ENCODE measurements around the gene HDAC4. TPM values are rescaled to one million over a fixed set of nuclear protein-coding genes. Genes with fewer than 3 reads are reported as not detected.

Gene HDAC4
- total RNA-seq, 2 experiments from 2014 or later, result 64.8 to 67.4 TPM

DNA sequence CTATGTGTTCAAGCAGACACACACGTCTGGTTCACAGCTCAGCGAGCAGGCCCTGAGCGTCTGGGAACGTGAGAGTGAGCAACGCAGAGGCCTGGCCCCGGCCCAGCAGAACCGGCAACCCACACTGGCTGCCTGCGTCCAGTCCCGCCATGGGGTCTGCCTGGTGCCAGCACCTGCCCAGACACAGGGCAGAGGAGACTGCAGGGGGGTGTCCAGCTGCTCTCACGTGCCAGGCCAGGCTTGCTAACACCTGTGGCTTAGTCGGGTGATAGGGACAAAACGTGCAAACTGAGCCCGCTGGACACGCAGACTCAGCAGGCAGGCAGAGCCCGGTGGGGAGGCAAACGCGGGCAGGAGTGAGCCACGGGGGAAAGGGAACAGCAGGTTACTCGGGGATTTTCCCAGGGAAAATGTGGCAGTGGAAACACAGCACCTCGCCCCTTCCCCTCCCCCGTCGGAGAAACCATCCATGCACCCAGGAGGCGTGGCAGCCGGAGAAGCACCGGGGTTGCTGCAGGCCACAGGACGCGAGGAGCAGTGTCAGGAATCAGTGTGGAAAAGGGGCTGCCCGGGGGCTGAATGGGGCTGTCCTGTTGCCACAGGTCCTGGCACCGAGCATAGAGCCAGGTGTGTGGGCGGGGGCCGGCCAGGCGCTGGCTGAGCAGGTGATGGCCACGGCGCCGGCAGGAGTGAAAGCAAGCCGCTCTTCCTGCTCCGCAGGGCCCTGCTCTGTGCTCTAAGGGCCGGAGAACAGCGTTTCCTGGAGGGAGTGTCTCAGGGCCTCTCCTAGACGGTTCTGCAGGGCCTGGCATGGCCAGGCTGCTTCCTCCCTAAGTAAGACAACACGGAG, 154.7 kb downstream of the HDAC4 start:
- H3K27me3 Mint-ChIP-seq, result no peaks in the 10 kb centered on the region
- no peaks in the 10 kb centered on the region for H3K9me3 Mint-ChIP-seq
- peaks cover 33% of the 10 kb centered on the region for H3K36me3 Mint-ChIP-seq (ENCODE audit: low read depth)
- no peak for DNase-seq
- peaks cover 23% of the 10 kb centered on the region for H3K4me1 Mint-ChIP-seq
- H3K27ac Mint-ChIP-seq, result no peak overlapping the region
- ChIA-PET CTCF (no interaction called here), POLR2A (no interaction called here)
- H3K4me3 Mint-ChIP-seq, result no peak overlapping the region

DNA sequence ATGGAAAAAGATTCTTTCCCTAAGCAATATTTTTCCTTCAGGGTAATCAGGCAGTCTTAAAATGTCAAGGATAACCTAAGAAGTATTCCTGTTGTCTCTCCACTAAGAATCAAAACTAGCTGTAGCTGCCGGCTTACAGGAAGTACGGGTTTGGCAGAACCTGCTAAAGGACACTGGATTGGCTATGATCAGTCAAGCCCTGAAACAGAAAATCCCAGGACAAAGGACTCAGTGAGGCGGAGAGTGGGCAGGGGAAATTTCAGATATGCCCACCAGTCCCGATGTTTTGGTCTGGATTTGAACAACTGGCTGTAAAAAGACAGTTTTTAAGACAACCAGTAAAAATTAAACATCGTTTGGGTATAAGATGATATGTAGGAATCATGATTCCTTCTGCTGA, 155.7 kb downstream of the HDAC4 start:
- no peak overlapping the region for H3K27ac Mint-ChIP-seq
- DNase-seq, result no peak
- POLR2A ChIA-PET, result no interaction called here
- peaks cover 32% of the 10 kb centered on the region for H3K36me3 Mint-ChIP-seq (ENCODE audit: low read depth)
- CTCF ChIA-PET, result no interaction called here
- H3K4me3 Mint-ChIP-seq, result no peak overlapping the region
- peaks cover 23% of the 10 kb centered on the region for H3K4me1 Mint-ChIP-seq
- H3K27me3 Mint-ChIP-seq, result no peaks in the 10 kb centered on the region
- no peaks in the 10 kb centered on the region for H3K9me3 Mint-ChIP-seq

DNA sequence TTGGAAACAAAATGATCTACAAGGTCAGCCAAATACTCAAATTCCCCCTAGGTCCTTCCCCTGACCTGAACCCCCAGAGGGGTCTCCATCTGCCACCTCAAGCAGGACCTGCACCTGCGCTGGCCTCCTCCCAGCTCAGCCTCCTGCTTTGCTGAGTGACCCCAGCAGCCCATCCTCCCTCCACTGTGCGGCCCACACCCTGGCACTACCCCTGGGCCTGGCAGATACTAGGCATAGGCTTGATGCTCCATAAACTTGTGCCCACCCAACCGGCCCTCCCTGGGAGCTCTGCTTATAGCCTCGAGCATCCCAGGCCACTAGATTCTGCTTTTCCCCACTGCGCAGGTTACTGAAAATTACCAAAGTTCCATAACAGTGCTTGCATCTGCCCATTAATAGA, 156.2 kb downstream of the HDAC4 start:
- no peak overlapping the region for H3K27ac Mint-ChIP-seq
- peaks cover 23% of the 10 kb centered on the region for H3K4me1 Mint-ChIP-seq
- H3K9me3 Mint-ChIP-seq, result no peaks in the 10 kb centered on the region
- no peak for DNase-seq
- ChIA-PET POLR2A (interaction anchor here (0.9 to 1.1 kb wide), 2 partner anchors 10 to 20 kb away, joined by 3 to 4 read pairs; no protein-coding TSS in a partner anchor), CTCF (no interaction called here)
- no peaks in the 10 kb centered on the region for H3K27me3 Mint-ChIP-seq
- H3K4me3 Mint-ChIP-seq, result no peak overlapping the region
- peaks cover 27% of the 10 kb centered on the region for H3K36me3 Mint-ChIP-seq (ENCODE audit: low read depth)

DNA sequence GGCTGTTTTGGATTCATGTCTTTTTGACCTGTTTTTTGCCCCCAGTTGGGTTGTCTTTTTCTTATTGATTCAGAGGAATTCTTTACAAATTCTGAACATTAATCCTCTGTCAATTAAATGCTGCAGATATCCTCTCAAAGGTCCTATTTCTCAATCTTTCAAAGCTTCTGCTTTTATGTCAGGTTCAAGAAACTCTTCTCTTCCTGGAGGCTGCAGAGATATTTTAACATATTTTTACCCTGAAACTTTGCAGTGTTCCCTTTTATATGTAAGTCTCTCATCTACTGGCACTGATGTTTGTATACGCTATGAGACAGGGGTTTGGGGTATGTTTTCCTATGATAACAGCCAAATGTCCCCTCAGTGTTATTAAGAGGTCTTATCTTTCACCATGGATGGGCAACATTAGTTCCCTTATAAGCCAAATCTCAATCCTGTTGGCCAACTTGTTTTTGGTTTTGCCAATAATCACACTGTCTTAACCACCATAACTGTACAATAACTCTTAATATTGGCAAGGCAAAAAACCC, 159.3 kb downstream of the HDAC4 start:
- ChIA-PET CTCF (no interaction called here), POLR2A (no interaction called here)
- H3K9me3 Mint-ChIP-seq, result no peaks in the 10 kb centered on the region
- no peak overlapping the region for H3K27ac Mint-ChIP-seq
- no peaks in the 10 kb centered on the region for H3K27me3 Mint-ChIP-seq
- peaks cover 8% of the 10 kb centered on the region for H3K4me1 Mint-ChIP-seq
- H3K36me3 Mint-ChIP-seq (ENCODE audit: low read depth), result peaks cover 15% of the 10 kb centered on the region
- H3K4me3 Mint-ChIP-seq, result no peak overlapping the region
- no peak for DNase-seq

DNA sequence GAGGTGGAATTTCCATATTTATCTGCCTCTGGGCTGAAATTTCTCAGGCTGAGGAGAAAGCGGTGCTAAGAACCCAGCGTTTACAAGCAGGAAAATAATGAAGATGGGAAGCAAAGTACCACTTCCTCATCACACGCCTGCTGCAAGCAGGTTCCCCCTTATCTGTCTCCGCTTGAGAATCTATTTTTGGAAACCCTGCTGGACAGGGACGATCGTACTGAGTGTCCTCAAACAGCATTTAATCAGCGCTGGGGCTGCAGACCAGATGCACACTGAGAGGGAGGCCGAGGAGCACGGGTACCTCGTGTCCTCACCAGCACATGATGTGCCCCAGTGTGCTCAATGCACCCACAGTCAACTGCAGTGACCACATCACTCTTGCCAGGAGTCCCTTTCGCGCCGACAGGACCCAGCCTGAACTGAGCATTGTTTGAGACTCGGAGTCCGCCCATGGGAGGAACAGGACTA, 160.4 kb downstream of the HDAC4 start:
- Mint-ChIP-seq H3K36me3 (ENCODE audit: low read depth) (peaks cover 18% of the 10 kb centered on the region), H3K9me3 (no peaks in the 10 kb centered on the region), H3K27ac (no peak overlapping the region), H3K4me3 (no peak overlapping the region), H3K4me1 (peaks cover 13% of the 10 kb centered on the region), H3K27me3 (no peaks in the 10 kb centered on the region)
- CTCF ChIA-PET, result no interaction called here
- POLR2A ChIA-PET, result no interaction called here
- no peak for DNase-seq

DNA sequence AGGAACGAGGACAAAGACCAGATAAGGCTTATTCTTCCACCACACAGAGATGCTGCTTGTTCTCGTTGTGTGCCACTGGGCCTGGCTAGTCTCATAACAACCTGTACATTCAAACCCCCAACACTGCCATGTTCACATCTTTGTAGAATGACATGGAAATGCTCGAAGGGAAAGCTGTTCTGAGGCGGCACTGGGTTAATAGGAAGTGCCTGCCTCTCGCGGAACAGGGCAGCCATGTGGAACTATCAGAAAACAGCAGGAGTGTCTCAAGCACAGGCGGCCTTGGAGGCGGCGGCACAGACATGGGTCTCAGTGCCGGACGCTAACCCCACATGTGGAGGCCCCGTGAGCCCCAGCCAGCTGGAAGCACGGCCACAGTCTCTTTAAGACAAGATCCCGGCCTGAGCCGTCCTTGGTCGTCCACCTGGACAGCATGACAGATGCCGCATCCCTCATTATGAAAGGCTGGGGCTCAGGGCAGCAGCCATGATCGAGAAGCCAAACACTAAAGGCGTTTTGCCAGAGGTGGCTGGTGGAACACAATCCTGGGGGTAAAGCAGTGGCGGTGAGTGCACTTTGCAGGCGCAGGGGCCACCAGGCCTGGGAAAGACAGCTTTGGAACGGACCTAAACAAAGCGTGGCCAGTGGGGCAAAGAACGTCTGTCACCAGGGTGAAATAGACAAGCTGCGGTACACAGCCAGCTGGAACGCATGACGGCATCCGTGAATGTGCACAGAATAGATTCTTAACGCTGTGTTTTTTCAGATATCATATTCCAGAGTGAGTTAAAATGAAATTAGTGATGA, 161.0 kb downstream of the HDAC4 start:
- no peak for DNase-seq
- no peaks in the 10 kb centered on the region for H3K27me3 Mint-ChIP-seq
- no peak overlapping the region for H3K4me3 Mint-ChIP-seq
- peaks cover 19% of the 10 kb centered on the region for H3K36me3 Mint-ChIP-seq (ENCODE audit: low read depth)
- no peaks in the 10 kb centered on the region for H3K9me3 Mint-ChIP-seq
- peaks cover 19% of the 10 kb centered on the region for H3K4me1 Mint-ChIP-seq
- no peak overlapping the region for H3K27ac Mint-ChIP-seq
- ChIA-PET POLR2A (no interaction called here), CTCF (no interaction called here)

DNA sequence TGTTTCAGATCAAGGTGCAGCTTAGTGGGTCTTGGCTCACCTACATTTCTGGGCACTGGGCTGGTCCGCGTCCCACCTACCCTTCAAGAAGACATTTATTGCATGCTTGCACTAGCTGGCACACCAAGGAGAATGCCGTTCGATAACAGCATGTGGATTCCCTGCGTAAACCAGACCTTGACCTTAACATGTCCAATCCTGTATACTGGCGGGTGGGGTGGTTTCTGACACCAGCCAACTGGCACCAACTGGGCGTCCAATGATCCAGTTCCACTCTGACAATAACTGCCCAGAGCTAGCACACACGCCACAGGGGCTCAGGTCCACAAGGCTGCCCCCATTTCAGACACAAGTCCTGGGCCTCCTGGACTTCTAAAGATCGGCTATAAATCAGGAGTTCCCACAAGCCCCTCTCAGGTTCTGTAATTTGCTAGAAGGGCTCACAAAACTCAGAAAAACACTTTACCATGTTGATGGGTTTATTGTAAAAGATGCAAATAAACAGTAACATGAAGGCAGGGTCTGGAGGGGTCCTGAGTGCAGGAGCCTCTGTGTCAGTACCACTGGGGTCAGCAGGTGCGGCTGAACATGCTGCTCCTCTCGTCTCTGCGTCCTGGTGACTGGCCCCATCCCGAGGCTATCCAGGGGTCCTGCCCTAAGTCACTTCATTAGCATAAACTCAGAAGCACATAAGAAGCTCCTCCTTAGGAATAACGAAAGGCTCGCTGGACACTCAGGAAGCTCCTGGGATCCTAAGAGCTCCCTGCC, 161.8 kb downstream of the HDAC4 start:
- CTCF ChIA-PET, result no interaction called here
- Mint-ChIP-seq H3K4me1 (peaks cover 27% of the 10 kb centered on the region), H3K27ac (no peak overlapping the region), H3K4me3 (no peak overlapping the region), H3K36me3 (ENCODE audit: low read depth) (peaks cover 27% of the 10 kb centered on the region), H3K27me3 (no peaks in the 10 kb centered on the region), H3K9me3 (no peaks in the 10 kb centered on the region)
- no peak for DNase-seq
- POLR2A ChIA-PET, result no interaction called here

DNA sequence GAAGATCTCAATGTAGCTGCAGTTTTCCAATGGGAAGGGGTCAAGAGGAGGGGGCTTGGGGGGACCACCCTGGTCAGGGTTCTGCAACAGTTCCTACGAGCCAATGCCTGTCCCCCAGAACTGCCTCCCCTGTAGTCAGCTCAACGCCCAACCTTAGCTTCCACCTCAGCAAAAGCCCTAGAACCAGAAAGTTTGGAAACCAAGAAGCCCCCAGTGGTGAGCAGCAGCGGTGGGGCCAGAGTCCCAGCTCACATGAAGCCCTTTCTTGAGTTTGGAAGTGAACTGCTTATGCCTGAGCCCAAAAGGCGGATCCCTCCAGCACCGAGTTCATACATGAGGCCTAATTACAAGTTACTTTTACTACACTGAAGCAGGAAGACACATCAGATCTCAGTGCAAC, 162.4 kb downstream of the HDAC4 start:
- peaks cover 28% of the 10 kb centered on the region for H3K36me3 Mint-ChIP-seq (ENCODE audit: low read depth)
- no peaks in the 10 kb centered on the region for H3K27me3 Mint-ChIP-seq
- no peaks in the 10 kb centered on the region for H3K9me3 Mint-ChIP-seq
- no peak for DNase-seq
- H3K27ac Mint-ChIP-seq, result no peak overlapping the region
- POLR2A ChIA-PET, result interaction anchor here (1.1 kb wide), 1 partner anchor 37 kb away, joined by 5 read pairs; no protein-coding TSS in a partner anchor
- H3K4me1 Mint-ChIP-seq, result peaks cover 30% of the 10 kb centered on the region
- H3K4me3 Mint-ChIP-seq, result no peak overlapping the region
- CTCF ChIA-PET, result no interaction called here

DNA sequence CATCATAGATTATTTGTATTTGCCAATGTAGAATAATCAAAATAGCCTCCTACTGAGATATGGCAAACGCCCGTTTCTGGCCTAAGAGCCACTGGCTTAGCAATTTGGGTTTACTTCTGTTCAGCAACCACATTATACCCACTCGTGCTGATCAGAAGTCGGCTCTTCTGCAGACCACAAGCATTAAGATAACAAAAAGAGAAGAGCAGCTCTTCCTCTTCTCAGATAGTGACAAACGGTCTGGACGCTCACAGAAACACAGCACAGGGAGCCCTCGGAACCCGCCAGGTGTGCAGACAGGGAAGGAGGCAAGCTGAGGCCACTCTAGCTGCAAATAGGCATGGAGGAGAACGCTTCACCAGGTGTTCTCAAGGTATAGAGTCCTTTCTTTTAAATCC, 164.0 kb downstream of the HDAC4 start:
- H3K27me3 Mint-ChIP-seq, result no peaks in the 10 kb centered on the region
- no peak for DNase-seq
- no peaks in the 10 kb centered on the region for H3K9me3 Mint-ChIP-seq
- peaks cover 36% of the 10 kb centered on the region for H3K36me3 Mint-ChIP-seq (ENCODE audit: low read depth)
- peaks cover 37% of the 10 kb centered on the region for H3K4me1 Mint-ChIP-seq
- CTCF ChIA-PET, result interaction anchor here (1.3 kb wide), 1 partner anchor 27 kb away, joined by 3 read pairs; no protein-coding TSS in a partner anchor
- POLR2A ChIA-PET, result no interaction called here
- H3K27ac Mint-ChIP-seq, result no peak overlapping the region
- no peak overlapping the region for H3K4me3 Mint-ChIP-seq

DNA sequence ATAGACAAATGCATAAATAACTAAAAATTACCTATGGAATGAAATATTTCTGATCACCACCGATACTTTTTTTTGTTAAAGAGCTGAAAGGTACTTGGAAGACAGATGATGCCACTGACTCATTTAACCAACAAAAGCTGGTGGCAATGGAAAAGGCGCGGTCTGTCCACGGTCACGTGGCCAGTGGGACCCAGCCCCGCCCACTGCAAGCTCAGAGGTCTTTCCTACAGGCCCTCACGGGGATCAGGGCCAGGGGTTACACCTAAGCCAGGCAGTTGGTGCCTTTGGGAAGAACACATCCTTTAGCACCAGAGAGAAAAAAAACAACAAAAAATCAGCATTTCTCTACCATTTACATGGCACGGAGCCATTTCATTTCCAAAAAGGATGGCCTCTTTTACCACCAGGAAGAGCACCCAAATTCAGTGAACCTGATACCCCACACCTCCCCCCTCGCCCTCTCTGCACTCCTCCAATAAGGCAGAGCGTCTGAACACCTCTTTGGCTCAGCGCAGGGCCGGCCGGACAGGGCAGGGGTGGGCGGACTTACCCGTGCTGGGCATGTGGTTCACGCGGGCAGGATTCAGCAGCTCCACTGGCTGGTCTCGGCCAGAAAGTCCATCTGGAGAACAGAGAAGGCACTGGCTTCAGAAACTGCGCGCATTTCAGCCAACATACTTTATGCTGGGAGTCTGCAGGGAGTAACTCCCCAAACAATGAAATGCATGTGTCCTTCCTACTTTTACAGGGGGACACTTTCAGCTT, 164.6 kb downstream of the HDAC4 start:
- Mint-ChIP-seq H3K27me3 (no peaks in the 10 kb centered on the region), H3K4me1 (peaks cover 40% of the 10 kb centered on the region), H3K4me3 (no peak overlapping the region), H3K9me3 (no peaks in the 10 kb centered on the region), H3K36me3 (ENCODE audit: low read depth) (peaks cover 36% of the 10 kb centered on the region), H3K27ac (no peak overlapping the region)
- ChIA-PET CTCF (interaction anchor here (1.3 kb wide), 1 partner anchor 28 kb away, joined by 3 read pairs; no protein-coding TSS in a partner anchor), POLR2A (interaction anchor here (2.1 kb wide), 1 partner anchor 31 kb away, joined by 10 read pairs; no protein-coding TSS in a partner anchor)
- no peak for DNase-seq

DNA sequence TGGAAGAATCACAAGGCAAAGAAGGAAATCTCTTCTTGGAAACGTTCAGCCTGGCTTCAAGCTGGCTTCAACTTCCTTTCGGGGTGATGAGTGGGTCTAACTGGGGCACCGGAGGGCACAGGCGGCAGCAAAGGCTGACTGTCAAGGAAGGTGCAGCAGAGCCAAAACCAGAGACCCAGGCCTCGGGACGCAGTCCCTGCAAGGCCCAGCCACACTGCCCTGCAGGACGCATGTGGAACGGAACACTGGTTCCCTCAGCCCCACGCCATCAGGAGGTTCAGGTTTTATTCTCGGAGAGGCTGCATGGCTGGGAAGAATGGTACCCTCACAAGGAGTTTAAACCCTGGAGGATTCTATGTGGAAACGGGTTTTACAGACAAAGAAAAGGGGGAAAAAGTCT, 165.5 kb downstream of the HDAC4 start:
- ChIA-PET CTCF (interaction anchor here (1.0 kb wide), 1 partner anchor 32 kb away, joined by 3 read pairs; no protein-coding TSS in a partner anchor), POLR2A (interaction anchor here (1.5 to 2.1 kb wide), 3 partner anchors 9 to 32 kb away, joined by 4 to 10 read pairs (median 4); no protein-coding TSS in a partner anchor)
- DNase-seq, result no peak
- no peak overlapping the region for H3K27ac Mint-ChIP-seq
- peaks cover 36% of the 10 kb centered on the region for H3K36me3 Mint-ChIP-seq (ENCODE audit: low read depth)
- H3K4me1 Mint-ChIP-seq, result peaks cover 49% of the 10 kb centered on the region
- no peaks in the 10 kb centered on the region for H3K9me3 Mint-ChIP-seq
- H3K27me3 Mint-ChIP-seq, result no peaks in the 10 kb centered on the region
- no peak overlapping the region for H3K4me3 Mint-ChIP-seq
